ENCODE results near the gene GTF3C4. TPM values are rescaled to one million over a fixed set of nuclear protein-coding genes. Genes with fewer than 3 reads are reported as not detected.

GTF3C4 gene
- total RNA-seq, 1 donor from 2014 or later = 16.4 TPM

GRCh38 chr9:132647806-132648205, 22.5 kb upstream of the GTF3C4 start:
- intact Hi-C loops (cut with micrococcal nuclease) = no loop called here

DNA sequence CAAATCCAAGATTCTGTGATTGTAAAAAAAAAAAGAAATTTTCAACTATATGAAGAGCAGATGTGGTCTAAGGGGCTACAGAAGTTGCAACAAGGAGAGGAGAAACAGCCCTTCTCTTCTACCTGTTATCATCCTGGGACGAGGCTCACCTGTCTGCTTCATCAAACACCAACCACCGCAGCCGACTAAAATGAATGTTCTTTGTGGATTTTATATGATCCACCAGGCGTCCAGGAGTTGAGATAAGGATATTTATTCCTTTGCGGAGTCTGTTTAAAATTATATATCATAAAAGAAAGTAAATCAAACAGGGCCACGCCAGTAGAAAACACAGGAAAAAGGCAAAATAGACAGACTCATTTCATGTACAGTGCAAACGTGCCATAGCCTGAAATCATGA, 22.0 kb upstream of the GTF3C4 start:
- intact Hi-C loops (cut with micrococcal nuclease) = no loop called here

- intact Hi-C loops (cut with micrococcal nuclease) = no loop called here
Measured at GRCh38 chr9:132648685-132649084, 21.6 kb upstream of the GTF3C4 start.

- intact Hi-C loops (cut with micrococcal nuclease) = loop anchor here (1.0 to 10.0 kb wide), 2 partner anchors 146 to 240 kb away; no protein-coding TSS in a partner anchor
Measured at GRCh38 chr9:132651259-132651658, 19.0 kb upstream of the GTF3C4 start.

- intact Hi-C loops (cut with micrococcal nuclease) = loop anchor here (10.0 kb wide), 1 partner anchor 151 kb away; no protein-coding TSS in a partner anchor
Measured at GRCh38 chr9:132656299-132656698, 14.0 kb upstream of the GTF3C4 start.

DNA sequence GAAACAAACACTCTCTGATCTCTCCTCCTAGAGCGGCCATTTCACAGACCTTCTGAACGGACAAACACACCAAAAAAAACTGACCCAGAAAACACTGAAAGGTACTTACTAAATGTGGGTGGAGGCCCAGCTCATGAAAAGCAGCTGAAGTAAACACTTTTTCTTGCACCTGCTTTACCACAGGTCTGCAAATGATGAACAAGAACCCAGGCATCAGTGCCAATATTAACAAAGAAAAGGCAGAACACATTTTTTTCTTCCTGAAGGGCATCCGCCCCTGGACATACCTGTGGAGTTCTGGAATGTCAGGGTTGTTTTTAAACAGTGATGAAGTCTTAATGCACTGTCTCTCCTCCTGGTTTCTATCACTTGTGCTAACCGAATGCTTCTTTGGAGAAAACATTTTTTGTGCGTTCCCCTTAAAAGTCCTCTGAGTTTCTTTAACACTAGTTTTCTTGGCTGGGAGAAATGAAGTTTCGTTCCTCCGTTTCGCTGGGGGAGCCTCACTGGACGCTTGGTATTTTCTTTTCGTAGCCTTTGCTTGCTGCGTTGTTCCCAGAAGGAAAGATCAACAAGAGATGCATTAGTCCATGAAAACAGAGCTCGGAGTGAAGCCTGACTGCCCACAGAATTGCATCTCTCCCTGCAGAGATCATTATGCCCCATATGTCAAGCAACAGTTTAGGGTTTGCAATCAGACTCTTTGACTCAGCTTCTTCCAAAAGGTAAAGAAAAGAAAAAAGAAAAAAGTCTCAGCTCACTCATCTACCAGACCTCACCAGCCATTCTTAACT, 7.9 kb upstream of the GTF3C4 start:
- intact Hi-C loops (cut with micrococcal nuclease) = no loop called here

DNA sequence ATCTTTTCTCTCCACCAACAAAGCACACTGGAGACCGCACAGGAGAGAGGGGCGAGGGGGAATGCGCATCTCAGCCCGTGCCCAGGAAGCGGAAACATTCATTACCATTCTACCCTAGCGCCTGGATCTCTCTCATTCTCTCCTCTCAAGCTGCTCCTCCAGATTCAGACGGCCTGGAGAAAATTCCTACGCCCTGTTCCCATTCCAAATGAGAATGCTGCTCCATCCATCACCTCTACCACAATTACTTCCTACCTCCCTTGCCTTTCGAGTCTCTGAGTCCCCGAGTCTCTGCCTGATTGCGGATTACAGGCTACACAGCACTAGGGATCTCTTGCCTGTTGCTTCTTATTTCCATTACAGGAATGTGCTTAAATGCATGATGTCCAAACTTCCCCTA, 7.1 kb upstream of the GTF3C4 start:
- intact Hi-C loops (cut with micrococcal nuclease) = loop anchor here (1.0 kb wide), 1 partner anchor 14 kb away; no protein-coding TSS in a partner anchor

GRCh38 chr9:132663851-132664250, 6.4 kb upstream of the GTF3C4 start:
- intact Hi-C loops (cut with micrococcal nuclease) = loop anchor here (1.0 kb wide), 1 partner anchor 13 kb away; no protein-coding TSS in a partner anchor

- intact Hi-C loops (cut with micrococcal nuclease) = loop anchor here (1.0 to 5.0 kb wide), 2 partner anchors 233 to 318 kb away; no protein-coding TSS in a partner anchor
Measured at GRCh38 chr9:132669319-132669697, 956 bp upstream of the GTF3C4 start.

DNA sequence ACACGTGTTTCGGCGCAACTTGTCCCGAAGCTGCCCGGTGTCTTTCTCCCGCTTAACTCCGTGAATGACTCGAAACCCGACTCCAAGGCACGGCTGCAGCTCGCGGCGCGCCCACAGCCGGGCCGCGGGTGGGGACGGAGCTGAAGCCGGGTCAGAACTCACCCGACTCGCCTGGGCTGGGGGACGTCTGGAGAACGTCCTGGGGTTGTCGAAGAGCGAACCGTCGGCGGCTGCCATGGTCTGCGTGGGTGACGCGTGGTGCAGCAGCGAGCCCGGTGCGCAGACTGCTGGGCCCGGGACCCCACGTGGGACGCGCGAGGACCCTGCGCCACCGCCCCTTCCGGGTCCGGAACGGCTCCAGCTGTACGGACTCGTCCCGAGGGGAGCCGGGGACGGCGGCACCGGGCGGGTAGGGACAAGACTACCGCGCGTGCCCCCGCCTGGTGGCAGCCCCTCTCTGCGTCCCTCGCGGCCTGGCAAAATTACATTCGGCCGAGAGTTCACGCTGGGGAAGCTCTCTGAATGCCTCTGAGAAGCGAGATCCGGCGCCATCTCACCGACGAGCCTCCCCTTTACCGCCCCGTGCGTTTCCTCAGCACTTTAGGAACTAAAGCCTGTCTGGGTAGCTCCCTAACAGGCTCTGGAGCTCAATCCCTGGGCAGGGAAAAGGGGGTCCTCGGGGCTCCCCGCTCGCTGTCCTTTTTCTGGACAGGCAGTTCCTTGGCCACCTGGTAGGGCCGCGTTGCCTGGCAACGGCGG, 387 bp upstream of the GTF3C4 start, which contains the start of gene DDX31:
Gene DDX31 (minus strand): TSS at position 286 of the 759 bp plus-strand sequence. CDS start 49 bp downstream, at position 237.
- intact Hi-C loops (cut with micrococcal nuclease) = loop anchor here (1.0 to 10.0 kb wide), 10 partner anchors 99 to 591 kb away; partner anchors contain the start of genes AK8, GTF3C5, MED27 and SPACA9

- intact Hi-C loops (cut with micrococcal nuclease) = loop anchor here (1.0 to 10.0 kb wide), 6 partner anchors 8 to 473 kb away; partner anchors contain the start of genes GTF3C5, TSC1 and TTF1
Measured at GRCh38 chr9:132671620-132672412, 1.6 kb downstream of the GTF3C4 start.

DNA sequence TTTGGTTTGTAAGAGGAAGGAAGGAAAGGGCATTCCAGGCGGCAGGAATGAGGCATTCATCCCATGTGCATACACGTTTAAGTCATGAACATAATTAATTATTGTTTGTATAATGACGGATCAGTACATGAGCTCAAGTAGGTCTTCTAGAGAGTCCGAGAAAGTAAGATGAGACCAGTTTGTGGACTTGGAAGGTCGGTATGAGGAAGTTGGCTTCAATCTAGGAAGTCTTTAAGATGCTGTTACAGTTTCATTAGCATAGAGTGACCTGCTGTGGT, 2.1 kb downstream of the GTF3C4 start:
- intact Hi-C loops (cut with micrococcal nuclease) = loop anchor here (5.0 to 10.0 kb wide), 2 partner anchors 270 to 472 kb away; partner anchors contain the start of gene TSC1

- intact Hi-C loops (cut with micrococcal nuclease) = loop anchor here (5.0 to 10.0 kb wide), 2 partner anchors 269 to 471 kb away; partner anchors contain the start of gene TSC1
Measured at GRCh38 chr9:132673355-132673754, 3.1 kb downstream of the GTF3C4 start.

- intact Hi-C loops (cut with micrococcal nuclease) = loop anchor here (5.0 to 10.0 kb wide), 2 partner anchors 268 to 470 kb away; partner anchors contain the start of gene TSC1
Measured at GRCh38 chr9:132674485-132674884, 4.2 kb downstream of the GTF3C4 start.

DNA sequence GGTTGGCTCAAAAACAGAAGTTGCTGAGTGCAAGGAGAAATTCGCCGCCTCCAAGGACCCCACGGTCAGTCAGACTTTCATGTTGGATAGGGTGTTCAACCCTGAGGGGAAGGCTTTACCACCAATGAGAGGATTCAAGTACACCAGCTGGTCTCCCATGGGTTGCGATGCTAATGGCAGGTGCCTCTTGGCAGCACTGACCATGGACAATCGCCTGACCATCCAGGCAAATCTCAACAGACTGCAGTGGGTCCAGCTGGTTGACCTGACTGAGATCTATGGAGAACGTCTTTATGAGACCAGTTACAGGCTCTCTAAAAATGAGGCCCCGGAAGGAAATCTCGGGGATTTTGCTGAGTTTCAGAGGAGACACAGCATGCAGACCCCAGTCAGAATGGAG, 7.7 kb downstream of the GTF3C4 start:
- intact Hi-C loops (cut with micrococcal nuclease) = loop anchor here (1.0 to 10.0 kb wide), 2 partner anchors 15 to 467 kb away; no protein-coding TSS in a partner anchor

DNA sequence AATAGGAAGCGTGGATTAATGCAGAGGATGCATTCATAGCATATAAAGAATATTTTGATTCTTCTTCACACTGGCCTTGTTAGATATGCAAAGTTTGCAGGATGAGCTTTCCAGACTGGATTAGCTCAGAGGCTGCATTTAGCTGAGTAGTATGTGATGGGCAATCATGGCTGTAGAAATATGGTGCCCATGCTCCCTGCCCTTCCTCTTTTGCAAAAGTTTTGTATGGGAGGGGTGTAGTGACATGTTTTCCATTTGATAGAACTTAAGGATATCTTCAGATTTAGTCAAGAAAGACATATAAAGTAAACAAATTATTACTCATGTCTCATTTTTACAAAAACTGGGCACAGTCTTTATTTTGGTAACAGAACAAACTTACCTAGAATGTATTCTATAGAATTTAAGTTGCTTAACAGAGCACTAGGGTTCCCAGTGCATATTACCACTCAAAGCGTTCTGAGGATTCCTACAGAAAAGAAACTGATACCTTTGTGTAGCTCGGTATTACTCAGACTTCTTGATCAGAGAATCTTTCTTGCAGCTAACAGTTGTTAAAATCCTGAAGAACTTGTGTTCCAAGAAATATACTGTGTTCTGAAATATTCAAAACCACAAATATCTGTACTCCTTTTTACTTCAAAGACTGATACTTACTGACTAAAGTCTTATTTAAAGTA, 9.8 kb downstream of the GTF3C4 start:
- intact Hi-C loops (cut with micrococcal nuclease) = loop anchor here (1.0 to 10.0 kb wide), 2 partner anchors 9 to 465 kb away; no protein-coding TSS in a partner anchor

DNA sequence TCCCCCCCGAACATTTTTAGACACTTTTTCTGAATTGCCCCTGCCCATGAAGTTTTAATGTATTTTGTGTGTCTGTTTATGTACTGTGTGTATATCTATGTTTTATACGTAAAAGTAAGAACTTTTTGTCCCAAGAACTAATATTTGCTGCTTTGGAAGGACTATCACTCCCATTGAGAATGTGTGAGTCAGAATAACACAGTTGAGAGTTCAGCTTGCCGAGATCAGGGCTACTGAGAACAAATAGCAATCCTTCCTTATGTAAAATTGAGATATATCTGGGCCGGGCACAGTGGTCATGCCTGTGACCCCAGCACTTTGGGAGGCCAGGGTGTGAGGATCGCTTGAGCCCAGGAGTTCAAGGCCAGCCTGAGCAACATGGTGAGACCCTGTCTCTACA, 11.3 kb downstream of the GTF3C4 start:
- intact Hi-C loops (cut with micrococcal nuclease) = no loop called here

DNA sequence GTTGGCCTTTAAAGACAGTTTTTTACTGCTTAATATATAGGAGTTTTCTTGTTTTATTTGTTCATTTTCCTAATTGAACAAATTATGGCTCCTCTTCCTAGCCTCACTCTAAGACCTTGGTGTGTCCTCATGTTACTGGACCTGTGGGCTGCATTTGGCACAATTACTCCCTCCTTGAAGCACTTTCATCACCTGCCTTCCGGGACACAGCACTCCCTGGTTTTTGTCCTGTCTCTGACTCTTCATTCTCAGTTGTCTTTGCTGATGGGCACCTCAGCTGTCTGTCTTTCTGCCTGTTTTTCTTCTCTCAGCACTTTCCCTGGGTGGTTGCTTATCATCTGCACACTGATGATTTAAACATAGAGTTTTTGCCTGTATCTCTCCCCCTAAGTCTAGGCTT, 13.6 kb downstream of the GTF3C4 start:
- intact Hi-C loops (cut with micrococcal nuclease) = no loop called here

GRCh38 chr9:132690696-132691095, 20.4 kb downstream of the GTF3C4 start:
- intact Hi-C loops (cut with micrococcal nuclease) = no loop called here

DNA sequence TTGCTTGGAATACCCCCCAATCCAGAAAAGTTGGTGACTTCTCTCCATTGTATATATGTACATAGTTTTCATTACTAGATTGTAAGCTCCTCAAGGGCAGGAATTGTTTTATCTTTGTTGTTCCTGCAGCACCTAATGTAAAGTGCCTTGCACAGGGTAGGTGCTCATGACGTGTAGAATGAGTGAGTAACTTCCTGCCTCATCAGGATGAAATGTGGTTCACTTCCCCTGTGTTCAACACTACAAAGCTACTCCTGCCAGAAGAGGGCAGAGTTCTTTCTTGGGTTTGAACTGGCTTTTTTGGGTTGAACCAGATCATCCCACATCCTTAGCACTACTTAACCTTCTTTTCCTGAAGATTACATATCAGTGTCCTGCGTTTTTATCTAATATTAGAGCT, 23.9 kb downstream of the GTF3C4 start:
- intact Hi-C loops (cut with micrococcal nuclease) = loop anchor here (1.0 kb wide), 1 partner anchor 106 kb away; no protein-coding TSS in a partner anchor

All from T-helper 1 cell treated with Interleukin-12 subunit alpha and Interleukin-12 subunit beta and Interleukin-4 antibody, amounts not matched to agents 30 ng/mL and 1 ng/mL, for 36 hours (primary cell).